Prostate gland (tissue), 2 donors: Measurements from ENCODE around the gene PTPRM.

Experiments used
- POLR2A ChIP-seq: fragments of 450-650 bp; IDR thresholded peaks from one replicate; pipeline ENCODE4 v1.6.1; 2016; ENCODE audit warnings: antibody characterized with exemption, mild to moderate bottlenecking
- TF ChIP-seq, protein P1 (sequence below), 4 experiments: fragments of 200-600 bp in 2 of 4; fragments of 450-650 bp in 2 of 4; sonication (generic) in 2 of 4; IDR thresholded peaks; 1 replicate in 3 of 4; 2 replicates in 1 of 4; pipeline ENCODE4 v1.5.1; 2016 to 2019; ENCODE audit warnings: antibody characterized with exemption in 4 of 4, mild to moderate bottlenecking in 2 of 4, moderate library complexity in 2 of 4

DNA sequence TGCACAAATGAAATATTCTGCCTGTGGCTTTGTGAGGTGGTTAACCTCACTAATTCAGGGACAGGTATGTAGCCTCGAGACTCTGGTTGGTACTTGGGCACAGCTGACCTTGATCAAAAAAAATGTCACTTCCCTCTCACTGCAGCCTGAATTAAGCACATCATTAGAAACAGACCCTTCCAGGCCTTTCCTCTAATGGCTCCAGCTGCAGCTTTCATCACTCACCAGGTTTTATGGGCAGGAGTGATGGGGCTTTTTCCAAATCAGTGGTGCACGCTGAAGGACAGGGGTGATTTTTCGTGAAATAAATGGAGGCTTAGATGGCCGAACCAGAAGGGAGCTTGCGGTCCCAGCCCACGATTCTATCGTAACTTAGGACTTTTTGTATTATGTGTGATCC lies 829.1 kb downstream of the PTPRM start:
- no peak for TF ChIP-seq POLR2A
- TF ChIP-seq, protein P1, sequence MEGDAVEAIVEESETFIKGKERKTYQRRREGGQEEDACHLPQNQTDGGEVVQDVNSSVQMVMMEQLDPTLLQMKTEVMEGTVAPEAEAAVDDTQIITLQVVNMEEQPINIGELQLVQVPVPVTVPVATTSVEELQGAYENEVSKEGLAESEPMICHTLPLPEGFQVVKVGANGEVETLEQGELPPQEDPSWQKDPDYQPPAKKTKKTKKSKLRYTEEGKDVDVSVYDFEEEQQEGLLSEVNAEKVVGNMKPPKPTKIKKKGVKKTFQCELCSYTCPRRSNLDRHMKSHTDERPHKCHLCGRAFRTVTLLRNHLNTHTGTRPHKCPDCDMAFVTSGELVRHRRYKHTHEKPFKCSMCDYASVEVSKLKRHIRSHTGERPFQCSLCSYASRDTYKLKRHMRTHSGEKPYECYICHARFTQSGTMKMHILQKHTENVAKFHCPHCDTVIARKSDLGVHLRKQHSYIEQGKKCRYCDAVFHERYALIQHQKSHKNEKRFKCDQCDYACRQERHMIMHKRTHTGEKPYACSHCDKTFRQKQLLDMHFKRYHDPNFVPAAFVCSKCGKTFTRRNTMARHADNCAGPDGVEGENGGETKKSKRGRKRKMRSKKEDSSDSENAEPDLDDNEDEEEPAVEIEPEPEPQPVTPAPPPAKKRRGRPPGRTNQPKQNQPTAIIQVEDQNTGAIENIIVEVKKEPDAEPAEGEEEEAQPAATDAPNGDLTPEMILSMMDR (IDR thresholded peaks at IDR 0.05) = no peak
